Measurements from ENCODE around the gene ZNF385A.

DNA sequence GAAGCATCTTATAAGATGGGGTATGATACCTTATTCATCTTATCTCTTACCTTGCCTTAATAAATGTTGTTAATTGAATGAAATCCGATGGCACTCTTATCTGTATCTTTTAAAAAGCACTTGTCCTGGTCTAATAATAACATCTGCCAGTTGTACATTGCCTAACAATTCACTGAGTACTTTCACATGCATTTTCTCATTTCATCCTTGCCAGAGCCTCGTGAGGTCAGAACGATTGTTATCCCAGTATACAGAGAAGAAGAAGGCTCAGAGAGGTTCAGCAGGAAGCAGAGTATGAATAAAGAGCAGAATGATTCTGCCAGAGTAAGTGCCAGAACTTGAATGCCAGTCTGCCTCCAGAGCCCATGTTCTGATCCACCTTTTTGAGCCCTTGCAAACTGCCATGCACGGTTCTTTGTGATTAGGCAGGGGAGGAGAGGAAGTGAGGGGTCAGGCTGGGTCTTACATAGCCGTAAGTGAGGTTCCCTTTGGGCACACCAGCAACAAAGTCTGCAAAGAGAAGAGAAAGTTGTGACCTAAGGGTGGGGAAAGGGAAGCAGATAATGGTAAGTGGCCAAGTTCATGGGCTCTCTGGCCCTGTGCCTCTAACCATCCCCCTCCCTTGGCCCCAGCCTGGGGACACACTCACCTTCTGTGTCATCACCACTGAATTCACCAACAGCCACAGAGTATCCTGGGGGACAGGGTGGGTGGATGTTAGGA lies 22.8 kb upstream of the ZNF385A start:
- TF ChIP-seq POLR2A (IDR thresholded peaks at IDR 0.05) = no peak
- no peak for TF ChIP-seq CTCF (IDR thresholded peaks at IDR 0.05)

Measured in heart left ventricle (tissue), 13 donors.